ENCODE data around the gene HM13.
"Not testable (repeated sequence)": the region's sequence is repeated elsewhere in the genome, so short reads cannot be mapped to it uniquely, and the experiment has no call there.

Gene HM13

DNA sequence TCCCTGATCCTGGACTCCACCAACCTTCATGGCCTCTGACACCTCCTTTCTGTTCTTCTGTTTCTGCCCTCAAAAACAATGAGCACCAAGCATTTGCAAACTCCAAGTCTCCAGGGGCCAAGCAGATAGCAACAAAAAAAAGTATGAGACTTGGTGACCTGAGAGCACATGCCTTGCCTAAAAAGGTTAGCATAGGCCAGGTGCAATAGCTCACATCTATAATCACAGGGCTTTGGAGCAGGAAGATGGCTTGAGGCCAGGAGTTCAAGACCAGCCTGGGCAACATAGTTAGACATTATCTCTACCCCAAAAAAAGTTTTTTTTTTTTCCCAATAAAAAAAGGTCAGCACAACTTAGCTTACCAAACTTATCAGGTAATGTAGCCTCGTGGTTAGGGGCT, 13.7 kb upstream of the HM13 start:
- DNase-seq (ENCODE audit: low read depth in 2 of 2), result no peak

DNA sequence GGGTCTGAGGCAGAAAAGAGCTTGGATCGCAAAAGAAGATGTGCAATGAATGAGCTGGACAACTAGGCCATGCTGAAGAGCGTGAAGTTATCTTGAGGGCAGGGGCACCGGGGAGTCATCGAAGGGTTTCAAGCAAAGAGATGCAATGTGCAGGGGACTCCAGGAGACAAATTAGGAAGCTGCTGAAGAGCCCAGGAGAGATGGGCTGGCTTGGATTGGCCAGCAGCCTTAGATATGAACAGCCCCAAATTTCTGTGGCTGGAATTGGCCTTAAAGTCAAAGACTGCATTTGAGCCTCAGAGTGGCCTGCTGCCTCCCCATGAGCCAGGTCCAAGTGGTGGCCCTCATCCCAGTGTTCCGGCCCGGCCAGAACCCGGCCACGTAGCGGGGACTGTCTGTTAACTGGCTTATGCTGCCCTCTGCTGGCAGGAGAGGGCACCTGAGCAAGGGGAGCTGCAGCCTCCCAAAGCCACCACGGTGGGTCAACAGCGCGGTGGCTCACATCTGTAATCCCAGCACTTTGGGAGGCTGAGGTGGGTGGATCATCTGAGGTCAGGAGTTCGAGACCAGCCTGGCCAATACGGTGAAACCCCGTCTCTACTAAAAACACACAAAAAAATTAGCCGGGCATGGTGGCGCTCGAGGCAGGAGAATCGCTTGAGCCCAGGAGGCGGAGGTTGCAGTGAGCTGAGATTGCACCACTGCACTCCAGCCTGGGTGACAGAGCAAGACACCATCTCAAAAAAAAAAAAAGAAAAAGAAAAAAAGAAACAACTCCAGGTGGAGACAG, 11.2 kb upstream of the HM13 start:
- DNase-seq (ENCODE audit: low read depth in 2 of 2), result peak; percentile 39 to 53

DNA sequence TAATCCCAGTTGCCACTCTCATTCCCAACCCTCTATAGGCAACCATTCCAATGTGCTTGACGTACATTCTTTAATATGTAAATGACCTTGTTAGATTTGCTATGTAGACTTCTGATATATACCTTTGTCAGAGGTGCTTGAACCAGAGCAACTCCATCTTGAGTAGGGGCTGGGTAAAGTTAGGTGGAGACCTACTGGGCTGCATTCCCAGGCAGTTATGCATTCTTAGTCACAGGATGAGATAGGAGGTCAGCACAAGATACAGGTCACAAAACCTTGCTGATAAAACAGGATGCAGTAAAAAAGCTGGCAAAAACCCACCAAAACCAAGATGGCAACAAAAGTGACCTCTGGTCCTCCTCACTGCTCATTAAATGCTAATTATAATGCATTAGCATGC, 8.3 kb upstream of the HM13 start:
- DNase-seq (ENCODE audit: low read depth in 2 of 2), result no peak

DNA sequence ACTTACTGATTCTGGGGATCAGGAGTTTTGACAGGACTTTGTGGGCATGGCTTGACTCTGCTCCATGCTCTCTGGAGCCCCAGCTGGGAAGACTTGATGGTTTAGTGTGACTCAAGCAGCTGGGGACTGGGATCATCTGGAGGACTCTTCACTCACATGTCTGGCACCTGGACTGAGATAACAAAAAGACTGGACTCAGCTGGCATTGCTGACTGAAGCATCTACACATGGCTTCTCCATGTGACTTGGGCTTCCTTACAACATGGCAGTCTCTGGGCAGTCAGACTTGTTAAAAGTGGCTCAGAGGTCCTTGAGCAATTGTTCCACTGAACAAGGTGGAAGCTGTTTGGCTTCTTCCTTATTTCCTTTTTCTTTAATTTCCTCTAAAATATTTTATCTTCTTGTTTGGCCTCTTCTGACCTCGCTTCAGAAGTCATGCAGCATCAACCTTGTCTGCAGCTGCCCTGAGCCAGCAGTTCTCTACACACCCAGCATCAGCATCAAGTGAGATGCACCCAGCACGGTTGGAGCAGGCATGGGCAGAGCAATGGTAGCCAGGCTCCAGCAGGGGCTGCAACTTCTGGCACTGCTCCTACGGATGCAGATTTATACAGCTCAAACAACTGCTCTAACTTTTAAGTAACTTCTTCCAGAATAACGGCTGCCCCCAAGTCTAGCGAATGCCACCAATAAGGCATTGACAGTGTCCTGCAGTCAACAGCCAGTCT, 5.6 kb upstream of the HM13 start:
- DNase-seq (ENCODE audit: low read depth in 2 of 2), result no peak

DNA sequence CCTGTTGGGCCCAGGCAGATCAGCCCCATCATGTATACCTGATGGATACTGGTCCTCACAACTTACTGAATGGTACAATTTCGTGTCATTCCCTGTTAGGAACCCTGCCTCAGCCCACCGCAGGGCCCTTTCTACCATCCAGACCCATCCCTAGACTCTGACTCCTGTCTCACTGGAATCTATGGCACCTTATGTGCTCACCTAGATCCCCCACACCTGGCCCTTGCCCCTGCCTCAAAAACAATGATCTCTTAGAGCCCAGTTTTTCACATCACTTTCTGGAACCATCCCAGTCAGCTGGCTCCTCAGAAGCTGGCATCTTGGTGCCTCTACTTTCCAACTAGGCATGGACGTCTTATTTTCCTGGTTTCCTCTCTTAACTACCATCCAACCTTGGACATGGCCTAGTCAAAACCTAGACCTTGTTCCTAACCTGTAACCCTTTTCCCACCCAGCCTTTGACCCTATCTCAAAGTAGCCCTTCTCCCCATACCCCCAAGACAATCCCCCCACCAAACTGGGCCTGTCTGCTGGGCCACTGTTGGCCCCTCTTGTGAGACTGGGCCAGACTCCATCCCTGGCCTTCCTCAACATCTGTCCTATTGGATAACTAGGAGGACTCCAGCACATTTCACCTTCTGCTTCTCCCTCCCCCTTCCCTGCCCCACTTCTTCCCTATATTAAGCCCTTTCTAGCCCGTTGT, 981 bp downstream of the HM13 start:
- no peak for DNase-seq (ENCODE audit: low read depth in 2 of 2)

DNA sequence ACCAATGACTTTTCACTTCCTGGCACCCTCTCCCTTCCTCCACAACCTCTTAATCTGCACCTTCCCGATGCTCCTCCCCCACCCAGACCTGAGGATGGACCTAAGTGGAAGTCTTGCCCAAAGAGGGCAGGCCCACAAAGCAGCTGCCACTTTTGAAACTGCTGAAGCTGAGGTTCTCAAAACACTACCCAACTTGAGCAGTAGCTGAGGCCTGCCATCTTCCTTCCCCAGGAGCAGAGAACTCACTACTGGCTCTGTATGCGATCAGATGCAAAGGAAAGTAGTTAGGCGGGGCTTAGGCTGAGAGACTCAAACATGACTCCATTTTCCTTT, 1.5 kb downstream of the HM13 start:
- DNase-seq (ENCODE audit: low read depth in 2 of 2), result no peak

DNA sequence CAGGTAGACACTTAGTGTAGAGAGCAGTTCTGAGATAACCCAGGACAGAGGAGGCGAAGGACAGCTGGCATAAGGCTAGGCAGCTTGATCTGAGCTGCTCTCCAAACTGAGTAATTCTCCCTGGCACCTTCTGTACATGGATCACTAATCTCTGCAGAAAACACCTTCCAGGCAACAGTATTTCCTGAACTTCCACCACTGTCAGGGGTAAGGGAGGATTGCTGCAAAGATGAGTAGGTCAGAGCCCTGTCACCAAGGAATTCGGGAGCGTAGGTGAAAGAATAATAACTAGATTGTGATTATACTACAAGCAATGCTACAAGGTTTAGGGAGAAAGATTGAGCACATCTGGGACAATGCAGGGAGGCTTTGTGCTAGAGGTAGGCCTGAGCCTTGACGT, 1.9 kb downstream of the HM13 start:
- DNase-seq (ENCODE audit: low read depth in 2 of 2), result no peak

DNA sequence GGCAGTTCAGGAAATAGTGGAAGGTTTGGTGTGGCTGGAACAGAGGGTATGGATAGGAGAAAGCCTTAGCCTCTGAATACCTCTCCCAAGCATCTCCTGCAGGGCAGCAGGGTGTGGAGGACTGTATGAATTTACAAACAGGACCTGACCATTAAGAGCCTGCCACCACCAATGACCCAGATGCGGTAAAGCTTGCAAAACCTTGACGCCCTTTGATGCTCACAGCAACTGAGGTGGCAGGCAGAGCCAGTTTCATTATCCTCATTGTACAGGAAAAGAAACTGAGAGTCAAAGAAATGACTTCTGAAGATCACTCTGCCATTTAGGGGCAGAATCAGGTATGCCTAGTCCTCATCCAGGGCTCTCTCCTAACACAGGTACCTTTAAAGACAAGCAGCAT, 2.4 kb downstream of the HM13 start:
- no peak for DNase-seq (ENCODE audit: low read depth in 2 of 2)

DNA sequence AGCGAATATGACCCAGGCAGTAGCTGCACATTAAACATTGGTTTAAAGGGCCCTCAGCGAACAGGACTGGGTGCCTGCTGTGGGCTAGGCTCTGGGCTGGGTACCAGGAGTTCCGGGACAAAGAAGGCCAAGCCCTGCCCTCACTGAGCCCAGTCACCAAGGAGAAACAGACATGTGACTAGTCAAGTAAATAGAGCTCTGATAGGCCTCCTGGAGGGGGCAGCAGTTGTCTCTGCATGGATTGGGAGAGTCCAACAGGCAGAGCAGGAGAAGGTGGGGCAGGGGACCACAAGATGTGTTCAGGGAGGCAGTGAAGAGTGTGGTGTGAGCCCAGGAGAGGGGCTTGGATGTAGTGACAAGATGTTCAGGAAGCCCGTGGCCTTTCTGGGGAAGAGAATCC, 3.1 kb downstream of the HM13 start:
- DNase-seq (ENCODE audit: low read depth in 2 of 2), result no peak

DNA sequence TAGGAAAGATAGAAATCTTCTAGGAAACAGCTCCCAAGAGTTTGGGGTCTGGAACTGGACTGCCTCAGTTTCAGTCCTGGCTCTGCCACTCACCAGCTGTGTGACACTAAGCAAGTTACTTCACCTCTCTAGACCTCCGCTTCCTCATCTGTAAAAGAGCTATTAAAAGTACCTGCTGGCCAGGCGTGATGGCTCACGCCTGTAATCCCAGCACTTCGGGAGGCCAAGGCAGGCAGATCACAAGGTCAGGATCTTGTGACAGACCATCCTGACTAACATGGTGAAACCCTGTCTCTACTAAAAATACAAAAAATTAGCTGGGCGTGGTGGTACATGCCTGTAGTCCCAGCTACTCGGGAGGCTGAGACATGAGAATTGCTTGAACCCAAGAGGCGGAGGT, 7.0 kb downstream of the HM13 start:
- DNase-seq (ENCODE audit: low read depth in 2 of 2), result not testable (repeated sequence)

DNA sequence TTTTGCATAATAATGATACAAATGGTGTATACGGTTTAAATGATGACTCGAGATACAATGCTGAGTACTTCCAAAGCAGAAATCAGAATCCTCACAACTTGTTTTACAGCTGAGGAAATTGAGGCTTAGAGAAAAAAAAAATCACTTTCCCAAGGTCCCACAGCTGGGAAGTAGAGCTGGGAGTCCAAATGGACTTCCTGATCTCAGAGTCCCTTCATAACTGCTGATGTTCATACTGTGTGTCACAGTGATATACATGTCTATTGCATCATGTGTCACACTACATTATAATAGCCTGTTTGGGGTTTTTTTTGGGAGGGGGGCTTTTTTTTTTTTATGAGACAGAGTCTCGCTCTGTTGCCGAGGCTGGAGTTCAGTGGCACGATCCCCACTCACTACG, 8.5 kb downstream of the HM13 start:
- DNase-seq (ENCODE audit: low read depth in 2 of 2), result no peak

DNA sequence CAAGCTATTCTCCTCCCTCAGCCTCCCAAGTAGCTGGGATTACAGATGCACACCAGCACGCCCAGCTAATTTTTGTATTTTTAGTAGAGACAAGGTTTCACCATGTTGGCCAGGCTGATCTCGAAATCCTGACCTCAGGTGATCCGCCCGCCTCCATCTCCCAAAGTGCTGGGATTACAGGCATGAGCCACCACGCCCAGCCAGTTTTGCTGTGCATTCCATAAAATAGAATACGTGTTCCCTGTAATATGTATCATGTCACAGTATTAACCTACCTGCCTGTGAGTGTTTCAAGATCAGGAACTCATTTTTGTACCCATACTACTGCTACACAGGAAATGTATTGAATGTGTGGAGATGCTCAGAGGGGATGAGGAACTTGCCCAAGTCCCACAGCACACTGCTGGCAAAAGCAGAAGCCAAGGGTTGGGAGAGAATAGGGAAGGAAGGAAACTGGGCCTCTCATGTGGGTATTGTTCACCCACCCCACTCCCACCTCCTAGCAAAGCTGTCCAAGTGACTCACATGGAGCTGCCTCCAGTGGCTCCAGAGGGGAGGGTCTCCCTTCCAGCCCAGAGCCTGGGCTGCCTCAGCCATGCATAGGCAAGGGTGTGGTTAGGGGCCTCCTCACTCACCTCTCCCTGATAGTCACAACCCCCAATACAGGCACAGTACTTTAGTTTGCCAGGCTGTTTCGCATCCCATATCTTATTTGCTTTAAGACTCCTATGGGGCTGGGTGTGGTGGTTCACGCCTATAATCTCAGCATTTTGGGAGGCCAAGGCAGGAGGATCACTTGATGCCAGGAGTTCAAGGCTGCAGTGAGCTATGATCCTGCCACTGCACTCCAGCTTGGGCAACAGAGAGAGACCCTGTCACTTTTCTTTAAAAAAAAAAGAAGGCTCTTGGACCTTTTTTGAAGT, 9.4 kb downstream of the HM13 start:
- DNase-seq (ENCODE audit: low read depth in 2 of 2), result no peak

DNA sequence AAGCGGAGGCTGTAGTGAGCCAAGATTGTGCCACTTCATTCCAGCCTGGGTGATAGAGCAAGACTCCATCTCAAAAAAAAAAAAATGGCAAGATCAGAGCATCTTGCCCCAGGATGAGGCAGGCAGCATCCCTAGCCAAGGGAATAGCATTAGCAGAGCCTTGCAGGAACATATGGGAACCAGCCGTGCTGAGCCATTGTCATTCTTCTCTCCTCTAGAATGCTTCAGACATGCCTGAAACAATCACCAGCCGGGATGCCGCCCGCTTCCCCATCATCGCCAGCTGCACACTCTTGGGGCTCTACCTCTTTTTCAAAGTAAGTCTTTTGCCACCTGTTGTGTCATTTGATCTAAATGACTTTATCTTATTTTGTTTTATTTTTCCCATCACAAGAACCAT, 13.0 kb downstream of the HM13 start:
- DNase-seq (ENCODE audit: low read depth in 2 of 2), result no peak

DNA sequence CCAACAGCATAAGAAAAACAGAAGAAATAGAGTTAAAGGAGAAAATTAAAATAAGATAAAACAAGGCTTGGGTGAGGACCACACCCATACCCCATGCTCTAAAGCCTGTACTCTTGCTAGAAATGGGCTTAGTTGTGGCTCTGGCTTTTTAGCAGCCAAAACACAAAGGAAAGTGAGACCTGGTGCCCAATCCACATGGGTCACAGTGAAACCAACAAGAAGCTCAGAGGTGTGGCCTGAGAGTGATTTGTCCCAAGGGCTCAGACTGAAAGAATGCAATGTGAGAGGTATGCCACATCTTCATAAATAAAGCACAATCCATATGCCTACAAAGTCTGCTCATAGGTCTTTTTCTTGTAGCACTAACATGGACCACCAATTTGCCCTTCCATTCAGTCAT, 21.1 kb downstream of the HM13 start:
- DNase-seq (ENCODE audit: low read depth in 2 of 2), result no peak

DNA sequence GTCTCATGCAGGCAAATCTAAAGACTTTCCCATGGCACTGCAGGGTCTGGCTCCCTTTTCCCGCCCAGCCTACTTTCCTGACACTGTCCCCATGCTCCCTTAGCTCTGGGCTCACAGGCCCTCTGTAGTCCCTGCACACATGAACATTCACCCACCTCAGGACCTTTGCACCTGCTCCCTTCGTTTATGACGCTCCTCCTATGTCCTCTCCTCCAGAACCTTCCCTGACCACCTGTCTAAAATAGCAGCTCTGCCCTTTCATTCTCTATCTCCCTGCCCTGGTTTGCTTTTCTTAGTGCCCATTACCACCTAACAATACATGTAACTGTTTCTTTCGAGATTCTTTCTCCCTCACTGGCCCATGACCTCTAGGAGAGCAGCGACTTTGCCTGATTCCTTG, 22.3 kb downstream of the HM13 start:
- no peak for DNase-seq (ENCODE audit: low read depth in 2 of 2)

DNA sequence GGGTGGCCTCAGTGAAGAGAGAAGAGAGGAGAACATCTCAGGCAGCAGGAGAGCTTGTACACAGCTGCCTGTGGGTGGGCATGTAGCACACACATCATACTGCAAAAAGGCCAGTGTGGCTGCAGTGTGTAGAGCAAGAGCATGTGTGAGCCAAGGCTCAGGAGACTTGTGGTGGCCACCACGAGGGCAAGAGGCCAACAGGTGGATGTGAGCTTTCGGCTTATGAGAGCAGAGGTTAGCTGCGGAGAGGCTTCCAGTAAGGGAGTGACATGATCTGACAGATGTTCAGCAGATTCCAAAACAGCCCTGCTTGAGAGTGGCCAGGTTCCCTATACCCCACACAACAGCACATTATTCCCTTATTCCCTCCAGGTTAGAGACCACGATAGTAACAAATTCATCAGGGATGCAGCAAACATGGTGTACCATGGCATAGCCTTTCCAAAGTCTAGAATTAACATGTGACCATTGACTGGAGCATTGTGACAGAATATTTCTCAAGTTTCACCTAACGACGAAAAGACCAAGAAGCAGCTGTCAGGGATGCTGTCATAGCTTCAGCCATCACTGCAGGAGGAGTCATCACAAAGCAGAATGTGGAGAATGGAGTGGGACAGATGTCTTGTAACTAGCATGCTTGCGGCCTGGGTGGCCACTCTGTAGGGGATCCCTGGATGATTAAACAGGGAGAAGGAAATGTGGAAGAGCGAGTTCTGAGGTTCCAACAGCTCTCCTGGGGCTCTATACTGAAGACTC, 23.1 kb downstream of the HM13 start:
- DNase-seq (ENCODE audit: low read depth in 2 of 2), result no peak

DNA sequence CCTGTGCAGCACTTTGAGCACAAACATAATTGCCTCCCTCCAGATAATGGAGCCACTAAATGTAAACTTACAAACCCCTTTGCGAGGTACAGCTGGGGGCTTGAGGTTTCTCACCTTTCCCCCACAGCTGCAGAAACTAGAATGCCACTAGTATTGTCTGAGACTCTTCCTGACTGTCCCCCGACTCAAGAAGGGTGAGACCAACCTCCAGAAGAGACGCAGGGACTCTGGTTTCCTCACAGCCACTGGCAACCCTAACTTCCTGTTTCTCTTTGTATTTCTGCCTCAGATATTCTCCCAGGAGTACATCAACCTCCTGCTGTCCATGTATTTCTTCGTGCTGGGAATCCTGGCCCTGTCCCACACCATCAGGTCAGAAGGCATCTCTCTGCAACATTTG, 23.6 kb downstream of the HM13 start:
- DNase-seq (ENCODE audit: low read depth in 2 of 2), result no peak

DNA sequence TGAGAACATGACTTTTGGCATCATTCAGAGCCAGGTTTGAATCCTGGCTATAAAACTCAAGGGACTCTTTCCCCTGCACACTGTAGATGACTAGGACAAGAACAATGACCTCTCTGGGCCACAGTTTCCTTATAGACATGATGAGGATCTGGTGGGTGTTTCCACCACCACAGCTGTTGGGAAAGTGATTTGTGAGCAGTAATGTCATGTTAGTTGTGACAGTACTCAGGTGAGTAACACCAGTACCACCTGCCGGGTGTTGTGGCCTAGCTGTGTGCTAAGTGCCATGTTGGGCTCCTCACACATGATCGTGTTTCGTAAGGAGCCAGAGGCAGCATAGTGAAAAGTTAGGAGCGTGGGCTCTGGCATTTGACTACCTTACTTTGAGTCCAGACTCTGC, 24.1 kb downstream of the HM13 start:
- DNase-seq (ENCODE audit: low read depth in 2 of 2), result no peak

DNA sequence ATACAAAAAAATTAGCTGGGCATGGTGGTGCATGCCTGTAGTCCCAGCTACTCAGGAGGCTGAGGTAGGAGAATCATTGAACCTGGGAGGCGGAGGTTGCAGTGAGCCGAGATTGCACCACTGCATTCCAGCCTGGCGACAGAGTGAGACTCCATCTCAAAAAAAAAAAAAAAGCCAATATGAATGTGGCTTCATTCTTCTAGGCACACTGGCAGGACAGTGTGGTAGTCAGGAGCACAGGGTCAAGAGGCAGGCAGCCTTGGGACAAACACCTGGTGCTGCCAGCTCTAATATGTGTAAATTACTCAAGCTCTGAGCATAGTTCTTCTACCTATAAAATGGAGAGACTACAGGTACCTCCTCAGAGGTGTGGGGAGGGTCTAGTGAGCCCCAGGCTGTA, 25.4 kb downstream of the HM13 start:
- not testable (repeated sequence) for DNase-seq (ENCODE audit: low read depth in 2 of 2)

DNA sequence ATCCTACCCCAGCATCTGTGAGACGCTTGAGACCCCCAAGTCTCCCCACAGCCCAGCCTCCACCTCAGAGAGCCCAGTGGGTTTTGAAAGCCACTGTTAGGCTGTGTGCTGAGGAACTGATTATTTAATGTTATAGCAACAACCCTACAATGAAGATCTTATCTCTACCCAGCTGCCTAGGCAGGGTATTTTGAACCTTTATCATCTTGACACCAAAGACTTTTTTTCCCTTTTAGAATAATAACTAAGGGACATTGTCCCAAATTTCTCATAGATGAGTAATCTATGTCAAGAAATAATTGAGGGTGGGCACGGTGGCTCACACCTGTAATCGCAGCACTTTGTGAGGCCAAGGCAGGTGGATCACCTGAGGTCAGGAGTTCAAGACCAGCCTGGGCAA, 26.2 kb downstream of the HM13 start:
- no peak for DNase-seq (ENCODE audit: low read depth in 2 of 2)

DNA sequence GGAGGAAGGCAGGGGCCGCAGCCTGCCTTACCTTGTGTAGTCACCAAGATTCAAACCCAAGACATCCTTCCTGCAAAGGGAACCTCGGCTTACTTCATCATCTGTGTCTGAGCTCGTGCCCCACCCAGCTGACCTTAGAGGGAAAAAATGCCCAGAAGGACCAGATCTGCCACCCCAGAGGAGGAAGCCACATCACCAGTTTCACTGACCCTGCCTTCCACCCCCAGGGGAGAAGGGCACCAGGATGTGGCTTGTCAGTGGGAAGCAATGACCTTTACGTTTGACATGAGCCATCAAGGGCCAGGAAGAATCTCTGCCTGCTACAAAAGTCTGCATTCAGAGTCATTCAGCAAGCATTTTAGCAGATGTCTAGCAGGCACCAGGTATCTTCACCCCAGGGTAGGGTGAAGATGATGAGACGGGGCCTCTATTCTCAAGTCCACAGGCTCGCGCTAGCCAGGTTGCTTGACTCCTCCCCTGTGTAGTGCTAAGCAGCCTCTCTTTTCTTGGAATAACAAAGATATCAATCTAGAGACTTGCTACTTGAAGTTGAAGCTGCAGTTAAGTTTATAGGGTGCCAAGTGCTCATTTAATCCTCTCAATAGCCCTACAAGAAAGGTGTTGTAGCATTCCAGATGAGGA, 28.1 kb downstream of the HM13 start:
- DNase-seq (ENCODE audit: low read depth in 2 of 2), result no peak
